Measurements from ENCODE around the gene ZNF516. TPM values are rescaled to one million over a fixed set of nuclear protein-coding genes. Genes with fewer than 3 reads are reported as not detected.

ZNF516 gene
- total RNA-seq, 4 donors from 2014 or later: 11.2 to 27.7 (median 16.6) TPM

DNA sequence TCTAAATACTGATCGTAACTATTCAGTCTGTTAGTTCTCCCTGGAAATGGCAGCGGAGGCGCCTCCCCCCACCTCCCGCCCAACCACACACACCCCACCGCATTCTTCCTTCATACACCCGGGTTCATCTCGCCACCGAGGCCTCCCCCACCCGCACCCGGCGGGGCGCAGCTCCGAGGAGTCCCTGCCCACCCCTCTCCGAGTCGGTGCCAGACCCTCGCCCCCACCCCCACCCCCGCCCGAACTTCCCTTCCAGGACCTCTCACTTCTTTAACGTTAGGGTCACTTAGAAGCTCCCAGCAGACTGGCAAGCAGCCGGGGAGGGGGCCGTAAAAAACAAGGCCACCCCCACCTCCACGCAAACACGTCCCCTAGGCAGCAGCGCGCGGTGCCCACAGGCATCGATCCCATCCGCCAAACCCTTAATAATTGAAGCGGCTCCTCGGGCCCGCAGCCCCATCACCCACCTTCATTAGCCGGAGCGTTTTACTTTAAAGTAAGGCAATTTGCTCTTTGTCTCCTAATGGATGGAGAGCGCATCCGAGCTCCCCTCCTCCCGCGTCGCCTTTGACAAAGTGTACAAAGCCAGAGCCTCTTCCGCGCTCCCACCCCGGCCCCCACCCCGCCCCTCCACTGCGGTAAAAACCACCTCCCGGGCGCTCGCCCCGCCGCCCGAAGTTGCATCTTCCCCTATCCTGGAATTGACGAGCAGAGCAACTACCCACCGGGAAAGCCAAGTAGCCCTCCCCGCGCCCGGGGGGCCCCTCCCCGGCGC, 624 bp downstream of the ZNF516 start:
- ATAC-seq (ENCODE audit: low FRiP score): no peak

DNA sequence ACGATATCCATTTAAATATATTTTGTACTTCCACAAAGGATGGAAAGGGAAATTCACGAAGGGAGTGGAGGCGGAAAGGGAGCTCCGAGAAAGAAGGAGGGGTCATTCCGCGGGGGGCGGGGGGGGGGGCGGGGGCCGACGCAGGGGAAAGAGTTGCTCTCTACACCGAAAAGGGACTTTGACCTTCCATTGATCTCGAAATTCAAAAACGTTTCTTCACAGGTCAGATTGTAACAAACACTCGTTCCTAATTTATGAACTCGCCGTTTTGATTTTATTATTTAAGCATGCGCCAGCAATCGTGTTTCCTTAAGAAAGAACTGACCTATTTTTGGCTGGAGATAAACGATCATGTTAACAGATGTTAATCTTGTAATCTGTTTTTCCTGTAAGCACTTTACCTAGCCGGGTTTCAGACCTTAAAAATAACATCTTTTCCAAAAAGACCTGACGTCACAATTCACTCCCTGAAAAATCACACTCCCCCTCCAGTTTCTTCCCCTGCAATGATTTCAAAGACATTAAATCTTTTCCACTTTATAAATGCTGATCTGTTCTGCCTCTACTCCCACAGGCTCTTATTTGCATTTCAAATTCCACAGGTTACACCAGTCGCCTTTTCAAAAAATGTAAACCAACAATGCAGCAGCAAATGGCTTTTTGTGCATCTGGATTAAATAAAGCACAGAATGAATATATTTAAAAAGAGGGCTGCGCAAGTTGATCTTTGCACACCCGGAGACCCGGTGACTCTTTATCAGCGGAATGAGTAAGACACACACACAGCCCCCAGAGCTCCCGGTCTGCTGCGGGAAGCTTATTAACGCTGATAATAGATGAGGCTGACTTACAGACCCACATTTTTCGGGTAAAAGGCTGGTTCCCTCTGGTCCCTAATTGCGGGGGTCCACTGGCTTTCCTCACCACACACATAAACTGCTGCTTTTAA, 1.6 kb downstream of the ZNF516 start:
- peak; percentile 25 for ATAC-seq (ENCODE audit: low FRiP score)

More for the DNA sequence above, 624 bp downstream of the ZNF516 start:
- no peak for DNase-seq (ENCODE audit: low spot score)
- TF ChIP-seq, protein P1, sequence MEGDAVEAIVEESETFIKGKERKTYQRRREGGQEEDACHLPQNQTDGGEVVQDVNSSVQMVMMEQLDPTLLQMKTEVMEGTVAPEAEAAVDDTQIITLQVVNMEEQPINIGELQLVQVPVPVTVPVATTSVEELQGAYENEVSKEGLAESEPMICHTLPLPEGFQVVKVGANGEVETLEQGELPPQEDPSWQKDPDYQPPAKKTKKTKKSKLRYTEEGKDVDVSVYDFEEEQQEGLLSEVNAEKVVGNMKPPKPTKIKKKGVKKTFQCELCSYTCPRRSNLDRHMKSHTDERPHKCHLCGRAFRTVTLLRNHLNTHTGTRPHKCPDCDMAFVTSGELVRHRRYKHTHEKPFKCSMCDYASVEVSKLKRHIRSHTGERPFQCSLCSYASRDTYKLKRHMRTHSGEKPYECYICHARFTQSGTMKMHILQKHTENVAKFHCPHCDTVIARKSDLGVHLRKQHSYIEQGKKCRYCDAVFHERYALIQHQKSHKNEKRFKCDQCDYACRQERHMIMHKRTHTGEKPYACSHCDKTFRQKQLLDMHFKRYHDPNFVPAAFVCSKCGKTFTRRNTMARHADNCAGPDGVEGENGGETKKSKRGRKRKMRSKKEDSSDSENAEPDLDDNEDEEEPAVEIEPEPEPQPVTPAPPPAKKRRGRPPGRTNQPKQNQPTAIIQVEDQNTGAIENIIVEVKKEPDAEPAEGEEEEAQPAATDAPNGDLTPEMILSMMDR (IDR thresholded peaks at IDR 0.05): no peak

DNA sequence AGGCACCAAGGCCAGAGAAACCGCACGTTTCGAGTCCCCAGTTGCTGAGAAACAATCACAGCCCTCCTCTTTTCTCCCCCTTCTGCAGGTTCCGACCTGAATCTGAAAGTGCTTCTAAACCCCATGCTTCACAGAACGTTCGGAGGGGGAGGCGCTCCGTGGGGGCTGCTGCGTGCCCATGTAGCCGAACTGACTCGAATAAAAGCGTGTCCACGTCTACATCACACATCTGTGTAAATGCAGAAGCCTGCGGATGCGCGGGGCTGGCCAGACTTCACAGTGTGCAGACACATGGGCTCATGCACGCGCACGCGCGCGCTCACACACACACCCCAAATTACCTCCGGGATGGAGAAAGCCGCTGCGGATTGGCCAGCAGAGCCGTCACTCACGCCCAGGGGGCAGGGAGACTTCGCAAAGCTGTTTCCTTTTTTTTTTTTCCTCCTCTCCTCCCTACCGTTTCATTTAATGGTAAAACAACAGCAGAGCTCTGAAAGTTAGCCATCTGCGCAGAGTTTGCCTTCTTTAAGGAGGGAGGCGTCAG, 2.3 kb downstream of the ZNF516 start:
- ATAC-seq (ENCODE audit: low FRiP score) (peak; percentile 65), DNase-seq (ENCODE audit: low spot score) (peak; percentile 100)
- TF ChIP-seq, protein P1 (IDR thresholded peaks at IDR 0.05): no peak

More for the DNA sequence above, 1.6 kb downstream of the ZNF516 start:
- no peak for DNase-seq (ENCODE audit: low spot score)
- TF ChIP-seq, protein P1 (IDR thresholded peaks at IDR 0.05): no peak

DNA sequence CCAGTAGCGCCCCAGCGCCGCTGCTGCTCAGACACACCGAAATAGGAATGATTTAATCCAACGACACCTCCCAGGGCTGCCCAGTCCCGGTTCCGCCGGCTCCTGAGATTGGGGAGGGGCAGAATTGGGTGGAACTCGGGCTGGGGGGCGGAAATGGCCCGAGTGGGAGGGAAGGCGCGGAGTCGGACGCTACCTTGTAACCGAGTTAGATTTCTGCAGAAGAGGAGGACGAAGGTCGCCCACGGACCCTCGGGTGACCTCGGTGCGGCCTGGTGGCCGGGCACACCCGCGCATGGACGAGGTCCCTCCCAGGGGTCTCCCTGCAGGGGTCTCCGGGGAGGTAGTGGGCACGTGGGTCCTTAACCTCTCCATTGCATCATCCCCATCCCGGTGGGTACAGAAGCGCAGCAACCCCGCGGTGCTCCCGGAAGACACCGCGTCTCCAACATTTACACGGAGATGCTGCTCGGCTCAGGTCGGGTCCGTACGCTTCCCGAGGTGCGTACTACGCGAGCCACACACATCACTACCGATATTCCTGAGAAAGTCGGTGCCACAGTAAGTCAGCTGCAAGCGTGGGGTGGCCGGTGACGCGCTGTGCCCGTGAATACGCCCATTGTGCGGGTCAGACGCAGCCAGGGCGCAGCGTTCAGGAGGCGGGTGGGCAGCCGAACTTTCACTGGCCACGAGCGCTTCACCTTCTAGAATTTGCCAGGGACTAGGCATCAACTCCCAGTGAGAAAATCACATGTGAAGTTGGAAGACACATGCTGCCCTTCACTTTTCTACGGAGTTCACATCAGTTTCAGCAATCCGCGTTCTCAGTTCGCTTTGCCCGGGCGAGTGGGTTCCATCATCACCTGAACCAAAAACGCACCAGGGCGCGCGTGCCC, 3.0 kb downstream of the ZNF516 start:
- TF ChIP-seq, protein P1 (IDR thresholded peaks at IDR 0.05): no peak
- ATAC-seq (ENCODE audit: low FRiP score): peak; percentile 10

DNA sequence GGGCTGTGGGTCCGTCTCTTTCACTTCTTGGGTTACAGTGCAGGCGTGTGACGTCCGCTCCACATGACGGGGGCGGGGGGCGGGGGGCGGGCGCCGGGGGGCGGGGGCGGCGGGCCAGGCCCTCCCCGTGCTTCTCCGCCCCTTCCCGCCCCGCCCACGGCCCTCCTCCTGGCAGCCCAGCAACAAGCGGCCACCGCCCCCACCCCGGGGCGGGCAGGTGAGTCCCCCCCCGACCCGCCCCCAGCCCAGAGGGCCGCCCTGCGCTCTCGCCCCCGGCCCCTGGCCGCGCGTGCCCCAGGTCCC, 3.6 kb downstream of the ZNF516 start:
- TF ChIP-seq, protein P1 (IDR thresholded peaks at IDR 0.05): no peak
- DNase-seq (ENCODE audit: low spot score) (no peak), ATAC-seq (ENCODE audit: low FRiP score) (peak; percentile 23)

More for the DNA sequence above, 3.0 kb downstream of the ZNF516 start:
- DNase-seq (ENCODE audit: low spot score): no peak
